HepG2 (cell line): ENCODE results near the gene MPPE1. TPM values are rescaled to one million over a fixed set of nuclear protein-coding genes. Genes with fewer than 3 reads are reported as not detected.

Experiments
- ARHGAP35 ChIP-seq: sonication (generic); formaldehyde crosslinking; IDR thresholded peaks from 2 replicates; pipeline ENCODE4 v1.9.0; 2022; ENCODE audit warnings: mild to moderate bottlenecking, inconsistent platforms, moderate library complexity, missing genetic modification reagents, borderline replicate concordance
- MIER3 ChIP-seq: IDR thresholded peaks from 2 replicates; pipeline ENCODE4 v1.6.1; 2016; ENCODE audit warnings: missing compliant biosample characterization, borderline replicate concordance
- MLXIP ChIP-seq: sonication (generic); formaldehyde crosslinking; IDR thresholded peaks from 2 replicates; pipeline ENCODE4 v1.9.0; 2021; ENCODE audit warnings: missing genetic modification reagents, borderline replicate concordance
- MXD1 ChIP-seq: sonication (generic); formaldehyde crosslinking; IDR thresholded peaks from 2 replicates; pipeline ENCODE4 v1.4.0; 2020; ENCODE audit warnings: mild to moderate bottlenecking, missing genetic modification reagents
- NAIF1 ChIP-seq: sonication (generic); formaldehyde crosslinking; IDR thresholded peaks from 2 replicates; pipeline ENCODE4 v1.5.0; 2020; ENCODE audit warnings: mild to moderate bottlenecking, missing genetic modification reagents, borderline replicate concordance
- NR2F2 ChIP-seq: IDR thresholded peaks from 2 replicates; pipeline ENCODE4 v1.6.1; 2012; ENCODE audit warnings: low read depth, inconsistent platforms, borderline replicate concordance
- PATZ1 ChIP-seq: sonication (generic); formaldehyde crosslinking; IDR thresholded peaks from 2 replicates; pipeline ENCODE4 v1.4.0; 2020; ENCODE audit warnings: missing genetic modification reagents
- SCMH1 ChIP-seq: sonication (generic); formaldehyde crosslinking; IDR thresholded peaks from 2 replicates; pipeline ENCODE4 v1.9.0; 2021; ENCODE audit warnings: missing genetic modification reagents, mild to moderate bottlenecking, borderline replicate concordance
- SRF ChIP-seq: IDR thresholded peaks from 2 replicates; pipeline ENCODE4 v1.6.1; 2011; ENCODE audit warnings: mild to moderate bottlenecking, low read depth, low read length, moderate library complexity
- TMF1 ChIP-seq: sonication (generic); formaldehyde crosslinking; IDR thresholded peaks from 2 replicates; pipeline ENCODE4 v1.8.1; 2022; ENCODE audit warnings: low read depth, missing genetic modification reagents
- ZBTB43 ChIP-seq: sonication (generic); formaldehyde crosslinking; conservative IDR thresholded peaks from 2 replicates; pipeline ENCODE4 v1.4.0; 2020; ENCODE audit warnings: missing genetic modification reagents
- ZBTB49 ChIP-seq: sonication (generic); formaldehyde crosslinking; IDR thresholded peaks from 2 replicates; pipeline ENCODE4 v1.4.0; 2020; ENCODE audit warnings: missing genetic modification reagents, borderline replicate concordance
- ZNF556 ChIP-seq: sonication (generic); formaldehyde crosslinking; IDR thresholded peaks from 2 replicates; pipeline ENCODE4 v1.4.0; 2020; ENCODE audit warnings: mild to moderate bottlenecking, missing genetic modification reagents, borderline replicate concordance
- ZNF570 ChIP-seq: sonication (generic); formaldehyde crosslinking; IDR thresholded peaks from 2 replicates; pipeline ENCODE4 v1.4.0; 2020; ENCODE audit warnings: mild to moderate bottlenecking, missing genetic modification reagents, borderline replicate concordance
- ZNF639 ChIP-seq: conservative IDR thresholded peaks from 2 replicates; pipeline ENCODE4 v1.6.1; 2018; ENCODE audit warnings: missing genetic modification reagents
- ZNF709 ChIP-seq: sonication (generic); formaldehyde crosslinking; IDR thresholded peaks from 2 replicates; pipeline ENCODE4 v1.5.0; 2020; ENCODE audit warnings: mild to moderate bottlenecking, missing genetic modification reagents
- polyA plus RNA-seq, 8 experiments: library from polyadenylated mRNA; depleted of rRNA in 3 of 8; stranded (reverse) in 7 of 8; unstranded in 1 of 8; fragments of >200 nt; fragmentation: Illumina TruSeq in 4 of 8; extraction: Trizol in 4 of 8; gene quantifications; 2 replicates each; pipeline versions ENCODE4 v1.2.1 to v1.2.3, GENCODE V29; 2011 to 2016; ENCODE audit warnings: low read depth in 4 of 8, missing spikeins in 1 of 8, mixed read lengths in 1 of 8; ENCODE audit not compliant: insufficient read depth in 1 of 8
- total RNA-seq, 5 experiments: library from RNA; depleted of rRNA; stranded (reverse); fragments of >200 nt; fragmentation: Illumina TruSeq; extraction: Trizol; gene quantifications; 2 replicates each; pipeline ENCODE4 v1.2.3, GENCODE V29; 2016; ENCODE audit warnings: low read depth in 1 of 5

MPPE1 gene
- total and polyA plus RNA-seq, 2 of the 13 experiments (the other 11 are each of a cell fraction or from before 2014, with no cell fraction given) = 9.6 to 11.9 TPM

- TF ChIP-seq MLXIP (no peak), PATZ1 (CRISPR knock-in tag) (peak; percentile 98), SRF (no peak), MXD1 (CRISPR knock-in tag) (no peak), NR2F2 (no peak), ZNF709 (no peak), TMF1 (no peak), ZNF639 (CRISPR knock-in tag) (no peak; the same call in 1 of the 2 replicates), NAIF1 (CRISPR knock-in tag) (no peak), ZNF570 (CRISPR knock-in tag) (no peak), ARHGAP35 (CRISPR knock-in tag) (no peak), MIER3 (CRISPR knock-in tag) (no peak), ZNF556 (CRISPR knock-in tag) (no peak), ZBTB49 (CRISPR knock-in tag) (no peak), ZBTB43 (CRISPR knock-in tag) (peak; percentile 61; the same call in 1 of the 2 replicates), SCMH1 (CRISPR knock-in tag) (no peak)
These were observed 47.3 kb upstream of the MPPE1 start (continued) for GRCh38 chr18:11955239-11956029.
